HCT116 (cell line): ENCODE data around the gene PADI3. TPM values are rescaled to one million over a fixed set of nuclear protein-coding genes. Genes with fewer than 3 reads are reported as not detected.

Experiments used
- ATAC-seq: fragments of 200-7000 bp; cut with Tn5 transposase; 2 replicates; pipeline ENCODE4 v1.9.1; 2020; ENCODE audit warnings: mild to moderate bottlenecking, moderate library complexity
- BruUV-seq: library from RNA; stranded (reverse); fragments of 400-500 nt; replicated peaks from 2 replicates; lab custom pipeline; 2021; lab: Mats Ljungman, UMichigan
- CTCF ChIA-PET: fragments of 300-600 bp; sonication (Branson Sonifier 250); formaldehyde crosslinking; loops from one replicate; lab custom pipeline; 2021; ENCODE audit warnings: antibody characterized with exemption; lab: Charles Lee
- POLR2A ChIA-PET: fragments of 300-600, 350-600 bp; sonication (Branson Sonifier 250); formaldehyde crosslinking; loops from one replicate; lab custom pipeline; 2021; ENCODE audit warnings: antibody characterized with exemption; lab: Charles Lee
- RAD21 ChIA-PET, 2 experiments: fragments of 300-600 bp; sonication (Branson Sonifier 250); formaldehyde crosslinking; loops; one replicate each; lab custom pipeline; 2023; ENCODE audit warnings: low total read pairs in 2 of 2; ENCODE audit not compliant: uncharacterized antibody in 2 of 2, unreplicated experiment in 2 of 2, low non-redundant PET in 1 of 2; lab: Charles Lee
- DNase-seq: peaks from one replicate; pipeline ENCODE4 v3.0.0-alpha.2; 2010; ENCODE audit warnings: low read depth, low spot score
- H2AFZ ChIP-seq: fragments of 200-600 bp; shearing (Covaris generic), sonication (generic); 2 replicates; pipeline ENCODE4 v1.6.1; 2017; ENCODE audit warnings: low read depth, mixed run types, mixed read lengths, antibody characterized with exemption, low read length; ENCODE audit not compliant: poor library complexity, severe bottlenecking
- H3K27ac ChIP-seq: 2 replicates; pipeline ENCODE4 v1.5.1; 2012; ENCODE audit warnings: low read depth, low read length
- H3K27me3 ChIP-seq: fragments of 200-600 bp; sonication (generic); 2 replicates; pipeline ENCODE4 v1.6.1; 2016; ENCODE audit warnings: mixed run types, low read length, mixed read lengths; ENCODE audit not compliant: insufficient read depth
- H3K36me3 ChIP-seq, 2 experiments: fragments of 200-500 bp in 1 of 2; fragments of 200-600 bp in 1 of 2; sonication (Bioruptor generic) in 1 of 2; sonication (generic) in 1 of 2; 2 replicates each; pipeline versions ENCODE4 v1.5.1 to v1.6.1; 2014 to 2016; ENCODE audit warnings: low read length in 2 of 2, inconsistent platforms in 1 of 2, mixed read lengths in 1 of 2, mixed run types in 1 of 2; ENCODE audit not compliant: insufficient read depth in 2 of 2, control insufficient read depth in 1 of 2
- H3K4me1 ChIP-seq, 2 experiments: fragments of 200-600 bp in 1 of 2; sonication (generic) in 1 of 2; 2 replicates each; pipeline versions ENCODE4 v1.5.1 to v1.6.1; 2012 to 2017; ENCODE audit warnings: low read length in 2 of 2, inconsistent platforms in 1 of 2, mild to moderate bottlenecking in 1 of 2, mixed read lengths in 1 of 2, mixed run types in 1 of 2, moderate library complexity in 1 of 2; ENCODE audit not compliant: insufficient read depth in 2 of 2, control insufficient read depth in 1 of 2
- H3K4me2 ChIP-seq: fragments of 200-600 bp; sonication (generic); 2 replicates; pipeline ENCODE4 v1.6.1; 2017; ENCODE audit warnings: mixed run types, low read length, mixed read lengths
- H3K4me3 ChIP-seq, 2 experiments: fragments of 200-600 bp in 1 of 2; sonication (generic) in 1 of 2; replicated peaks in 1 of 2; 2 replicates each; pipeline ENCODE4 v1.5.1; 2011 to 2016; ENCODE audit warnings: low read length in 2 of 2, control low read depth in 1 of 2, low read depth in 1 of 2, mild to moderate bottlenecking in 1 of 2, mixed read lengths in 1 of 2, mixed run types in 1 of 2
- H3K79me2 ChIP-seq: fragments of 200-600 bp; sonication (generic); 2 replicates; pipeline ENCODE4 v1.6.1; 2017; ENCODE audit warnings: mild to moderate bottlenecking, mixed run types, low read length, moderate library complexity, mixed read lengths; ENCODE audit not compliant: insufficient read depth
- H3K9ac ChIP-seq: fragments of 200-600 bp; sonication (generic); 2 replicates; pipeline ENCODE4 v1.6.1; 2016; ENCODE audit warnings: low read length, mixed read lengths
- H3K9me2 ChIP-seq: fragments of 200-600 bp; sonication (generic), shearing (Covaris generic); 2 replicates; pipeline ENCODE4 v1.6.1; 2017; ENCODE audit warnings: mixed run types, mild to moderate bottlenecking, moderate library complexity; ENCODE audit not compliant: insufficient read depth
- H3K9me3 ChIP-seq, 2 experiments: fragments of 200-500 bp in 1 of 2; fragments of 200-600 bp in 1 of 2; sonication (Bioruptor generic) in 1 of 2; sonication (generic) in 1 of 2; 2 replicates each; pipeline ENCODE4 v1.6.1; 2014 to 2017; ENCODE audit warnings: low read length in 2 of 2, mixed read lengths in 2 of 2, inconsistent platforms in 1 of 2, low read depth in 1 of 2, mild to moderate bottlenecking in 1 of 2, mixed run types in 1 of 2, moderate library complexity in 1 of 2; ENCODE audit not compliant: control insufficient read depth in 1 of 2, insufficient read depth in 1 of 2
- H4K20me1 ChIP-seq: fragments of 200-600 bp; sonication (generic), shearing (Covaris generic); 2 replicates; pipeline ENCODE4 v1.6.1; 2017; ENCODE audit warnings: mixed run types, mild to moderate bottlenecking, moderate library complexity; ENCODE audit not compliant: insufficient read depth
- CBX3 ChIP-seq: IDR thresholded peaks from 2 replicates; pipeline ENCODE4 v1.6.1; 2012; ENCODE audit warnings: low read depth
- CEBPB ChIP-seq: IDR thresholded peaks from 2 replicates; pipeline ENCODE4 v1.6.1; 2012; ENCODE audit warnings: low read depth
- ELF1 ChIP-seq: IDR thresholded peaks from 2 replicates; pipeline ENCODE4 v1.6.1; 2012; ENCODE audit warnings: low read depth, borderline replicate concordance
- EZH2phosphoT487 ChIP-seq: fragments of 200-600 bp; IDR thresholded peaks from 2 replicates; pipeline ENCODE4 v1.6.1; 2018; ENCODE audit warnings: antibody characterized with exemption, borderline replicate concordance
- FOSL1 ChIP-seq: IDR thresholded peaks from 2 replicates; pipeline ENCODE4 v1.6.1; 2012; ENCODE audit warnings: low read depth
- JUND ChIP-seq: IDR thresholded peaks from 2 replicates; pipeline ENCODE4 v1.6.1; 2012
- POLR2A ChIP-seq: IDR thresholded peaks from 2 replicates; pipeline ENCODE4 v1.7.0; 2011; ENCODE audit warnings: borderline replicate concordance; ENCODE audit not compliant: insufficient read depth, insufficient read length; ENCODE audit errors: extremely low read depth
- POLR2AphosphoS5 ChIP-seq: IDR thresholded peaks from 2 replicates; pipeline ENCODE4 v1.6.1; 2011; ENCODE audit warnings: mild to moderate bottlenecking, low read depth, low read length, moderate library complexity
- SP1 ChIP-seq: IDR thresholded peaks from 2 replicates; pipeline ENCODE4 v1.6.1; 2012; ENCODE audit warnings: low read depth
- TCF7L2 ChIP-seq: IDR thresholded peaks from 2 replicates; pipeline ENCODE4 v1.7.0; 2011; ENCODE audit warnings: borderline replicate concordance, inconsistent platforms; ENCODE audit not compliant: insufficient read depth, insufficient read length; ENCODE audit errors: extremely low read depth
- YY1 ChIP-seq: IDR thresholded peaks from 2 replicates; pipeline ENCODE4 v1.6.1; 2011; ENCODE audit warnings: low read length, low read depth, moderate library complexity, mild to moderate bottlenecking; ENCODE audit not compliant: insufficient replicate concordance; ENCODE audit errors: extremely low read depth
- ZNF274 ChIP-seq: fragments of 200-500 bp; sonication (Bioruptor generic); IDR thresholded peaks from 2 replicates; pipeline ENCODE4 v1.6.1; 2014; ENCODE audit warnings: mild to moderate bottlenecking, low read depth, low read length, inconsistent platforms
- intact Hi-C: fragments of 100-400 bp; cut with micrococcal nuclease; formaldehyde crosslinking; loops from 2 replicates; pipeline ENCODE4 v1.10.0; 2022
- total RNA-seq: library from RNA; stranded (reverse); gene quantifications from one replicate; pipeline ENCODE4 v1.2.1, GENCODE V29; 2021; ENCODE audit not compliant: unreplicated experiment
- TF ChIP-seq, protein P1 (sequence below): IDR thresholded peaks from 2 replicates; pipeline ENCODE4 v1.6.1; 2012
- TF ChIP-seq, protein P2 (sequence below): IDR thresholded peaks from 2 replicates; pipeline ENCODE4 v1.6.1; 2012; ENCODE audit warnings: low read depth

Gene PADI3
- total RNA-seq, 1 experiment from 2014 or later: 0.93 TPM

DNA sequence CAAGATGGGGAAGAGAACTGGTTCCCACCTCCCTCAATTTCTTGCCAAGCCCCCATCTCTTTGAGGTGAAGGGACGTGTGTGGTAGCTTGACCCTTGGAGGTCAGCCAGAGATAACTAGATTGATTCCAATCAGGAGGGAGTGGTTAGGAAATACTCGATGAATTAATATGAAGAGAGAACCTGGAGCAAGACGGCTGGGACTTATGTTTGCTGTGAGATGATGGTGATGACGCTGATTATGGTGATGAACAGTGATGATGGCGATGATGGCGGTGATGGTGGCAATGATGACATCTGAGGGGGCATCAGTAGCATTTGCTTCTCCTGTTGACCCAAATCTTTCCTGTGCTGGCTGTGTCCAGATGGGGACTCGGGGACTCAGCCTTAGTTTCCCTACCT, 43.2 kb upstream of the PADI3 start:
- CTCF ChIA-PET: no interaction called here
- no TSS peak for BruUV-seq

DNA sequence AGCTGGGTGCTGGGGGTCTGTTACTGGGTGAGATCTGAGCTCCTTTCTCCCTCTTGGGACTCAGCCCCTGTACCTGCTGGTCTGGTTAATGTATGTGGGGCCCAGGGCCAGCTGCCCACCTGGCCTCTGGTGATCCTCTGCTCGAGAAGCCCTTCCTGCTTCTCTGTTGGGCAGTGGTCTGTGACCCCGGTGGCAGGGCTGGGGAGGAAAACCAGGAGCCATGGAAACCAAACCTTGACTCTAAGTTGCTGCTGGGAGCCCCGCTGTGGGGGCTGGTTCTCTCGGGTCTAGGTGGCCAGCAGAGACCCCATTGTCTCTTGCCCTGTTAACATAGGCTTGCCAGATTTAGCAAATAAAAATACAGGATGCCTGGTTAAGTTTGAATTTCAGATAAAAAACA, 42.7 kb upstream of the PADI3 start:
- H3K4me2 ChIP-seq: no peak overlapping the region
- no peak overlapping the region for H2AFZ ChIP-seq
- POLR2A ChIA-PET: interaction anchor here (2.3 kb wide), 1 partner anchor 16 kb away, joined by 6 read pairs; no protein-coding TSS in a partner anchor
- no peak overlapping the region for H3K27ac ChIP-seq
- H3K79me2 ChIP-seq: no peaks in the 10 kb centered on the region
- ATAC-seq (no peak), DNase-seq (no peak)
- RAD21 ChIA-PET: no interaction called here
- H3K4me1 ChIP-seq: peaks cover 22 to 56% of the 10 kb centered on the region in 2 experiments
- intact Hi-C loops: no loop called here
- no peaks in the 10 kb centered on the region for H4K20me1 ChIP-seq
- CTCF ChIA-PET: no interaction called here
- no peak overlapping the region for H3K4me3 ChIP-seq
- no peaks in the 10 kb centered on the region for H3K9me2 ChIP-seq
- H3K27me3 ChIP-seq: no peaks in the 10 kb centered on the region
- no peaks in the 10 kb centered on the region for H3K36me3 ChIP-seq
- no peak overlapping the region for H3K9ac ChIP-seq
- H3K9me3 ChIP-seq: no peaks in the 10 kb centered on the region
- BruUV-seq: no TSS peak
- TF ChIP-seq YY1 (no peak), EZH2phosphoT487 (no peak), CBX3 (no peak), ZNF274 (no peak), SP1 (no peak), ELF1 (no peak), CEBPB (no peak), POLR2A (no peak), JUND (no peak), TCF7L2 (no peak), POLR2AphosphoS5 (no peak), FOSL1 (no peak)
- TF ChIP-seq, protein P1, sequence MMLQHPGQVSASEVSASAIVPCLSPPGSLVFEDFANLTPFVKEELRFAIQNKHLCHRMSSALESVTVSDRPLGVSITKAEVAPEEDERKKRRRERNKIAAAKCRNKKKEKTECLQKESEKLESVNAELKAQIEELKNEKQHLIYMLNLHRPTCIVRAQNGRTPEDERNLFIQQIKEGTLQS: no peak

More for the DNA sequence above, 43.2 kb upstream of the PADI3 start:
- Histone ChIP-seq H3K79me2 (no peaks in the 10 kb centered on the region), H4K20me1 (no peaks in the 10 kb centered on the region), H3K9me3 (no peaks in the 10 kb centered on the region), H2AFZ (no peak overlapping the region), H3K4me2 (no peak overlapping the region), H3K27me3 (no peaks in the 10 kb centered on the region), H3K27ac (no peak overlapping the region), H3K4me3 (no peak overlapping the region), H3K36me3 (no peaks in the 10 kb centered on the region), H3K9ac (no peak overlapping the region), H3K4me1 (peaks cover 23 to 54% of the 10 kb centered on the region in 2 experiments), H3K9me2 (no peaks in the 10 kb centered on the region)
- no peak for DNase-seq
- ChIA-PET POLR2A (no interaction called here), RAD21 (no interaction called here)
- intact Hi-C loops: no loop called here
- ATAC-seq: no peak
- TF ChIP-seq, protein P2, sequence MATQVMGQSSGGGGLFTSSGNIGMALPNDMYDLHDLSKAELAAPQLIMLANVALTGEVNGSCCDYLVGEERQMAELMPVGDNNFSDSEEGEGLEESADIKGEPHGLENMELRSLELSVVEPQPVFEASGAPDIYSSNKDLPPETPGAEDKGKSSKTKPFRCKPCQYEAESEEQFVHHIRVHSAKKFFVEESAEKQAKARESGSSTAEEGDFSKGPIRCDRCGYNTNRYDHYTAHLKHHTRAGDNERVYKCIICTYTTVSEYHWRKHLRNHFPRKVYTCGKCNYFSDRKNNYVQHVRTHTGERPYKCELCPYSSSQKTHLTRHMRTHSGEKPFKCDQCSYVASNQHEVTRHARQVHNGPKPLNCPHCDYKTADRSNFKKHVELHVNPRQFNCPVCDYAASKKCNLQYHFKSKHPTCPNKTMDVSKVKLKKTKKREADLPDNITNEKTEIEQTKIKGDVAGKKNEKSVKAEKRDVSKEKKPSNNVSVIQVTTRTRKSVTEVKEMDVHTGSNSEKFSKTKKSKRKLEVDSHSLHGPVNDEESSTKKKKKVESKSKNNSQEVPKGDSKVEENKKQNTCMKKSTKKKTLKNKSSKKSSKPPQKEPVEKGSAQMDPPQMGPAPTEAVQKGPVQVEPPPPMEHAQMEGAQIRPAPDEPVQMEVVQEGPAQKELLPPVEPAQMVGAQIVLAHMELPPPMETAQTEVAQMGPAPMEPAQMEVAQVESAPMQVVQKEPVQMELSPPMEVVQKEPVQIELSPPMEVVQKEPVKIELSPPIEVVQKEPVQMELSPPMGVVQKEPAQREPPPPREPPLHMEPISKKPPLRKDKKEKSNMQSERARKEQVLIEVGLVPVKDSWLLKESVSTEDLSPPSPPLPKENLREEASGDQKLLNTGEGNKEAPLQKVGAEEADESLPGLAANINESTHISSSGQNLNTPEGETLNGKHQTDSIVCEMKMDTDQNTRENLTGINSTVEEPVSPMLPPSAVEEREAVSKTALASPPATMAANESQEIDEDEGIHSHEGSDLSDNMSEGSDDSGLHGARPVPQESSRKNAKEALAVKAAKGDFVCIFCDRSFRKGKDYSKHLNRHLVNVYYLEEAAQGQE: no peak
- TF ChIP-seq POLR2AphosphoS5 (no peak), CBX3 (no peak), FOSL1 (no peak)
